ENCODE results near the gene MLX. TPM values are rescaled to one million over a fixed set of nuclear protein-coding genes. Genes with fewer than 3 reads are reported as not detected.
A peak's percentile ranks its signal among the peaks of the same experiment; 100 is the strongest.

The MLX gene
- total RNA-seq, 2 experiments from 2014 or later, result 42.7 to 45.9 TPM

GRCh38 chr17:42564815-42565522 is 1.9 kb upstream of the MLX start:
- no peaks in the 10 kb centered on the region for H3K27me3 Mint-ChIP-seq
- DNase-seq (no peak), ATAC-seq (no peak)
- H3K4me3 Mint-ChIP-seq, result peak overlapping the region; percentile 26
- no peaks in the 10 kb centered on the region for H3K9me3 Mint-ChIP-seq
- CTCF ChIA-PET, result interaction anchor here (1.0 to 7.5 kb wide), 3 partner anchors 10 to 18 kb away, joined by 3 to 70 read pairs (median 3); partner anchors contain the start of gene PSMC3IP
- intact Hi-C loops (cut with micrococcal nuclease), result no loop called here
- POLR2A ChIA-PET, result interaction anchor here (1.0 to 7.8 kb wide), 3 partner anchors 11 to 212 kb away, joined by 3 to 61 read pairs (median 4); partner anchors contain the start of gene PSMC3IP
- peak overlapping the region; percentile 30 for H3K27ac Mint-ChIP-seq
- peaks cover 52% of the 10 kb centered on the region for H3K4me1 Mint-ChIP-seq (ENCODE audit: low read depth)
- H3K36me3 Mint-ChIP-seq (ENCODE audit: low read depth), result peaks cover 46% of the 10 kb centered on the region
- no peak for TF ChIP-seq CTCF (IDR thresholded peaks at IDR 0.05)

GRCh38 chr17:42565523-42566214 is 1.2 kb upstream of the MLX start:
- Mint-ChIP-seq H3K27me3 (no peaks in the 10 kb centered on the region), H3K27ac (peak overlapping the region; percentile 30), H3K36me3 (ENCODE audit: low read depth) (peaks cover 50% of the 10 kb centered on the region), H3K4me1 (ENCODE audit: low read depth) (peaks cover 54% of the 10 kb centered on the region), H3K9me3 (no peaks in the 10 kb centered on the region), H3K4me3 (peak overlapping the region; percentile 96)
- intact Hi-C loops (cut with micrococcal nuclease), result no loop called here
- ChIA-PET CTCF (interaction anchor here (0.7 to 7.5 kb wide), 4 partner anchors 11 to 198 kb away, joined by 3 to 70 read pairs (median 4); partner anchors contain the start of gene PSMC3IP), POLR2A (interaction anchor here (1.0 to 7.8 kb wide), 4 partner anchors 11 to 211 kb away, joined by 3 to 61 read pairs (median 4); partner anchors contain the start of gene PSMC3IP)
- TF ChIP-seq CTCF (IDR thresholded peaks at IDR 0.05), result no peak
- ATAC-seq, result no peak
- DNase-seq, result no peak

- Mint-ChIP-seq H3K9me3 (no peaks in the 10 kb centered on the region), H3K4me1 (ENCODE audit: low read depth) (peaks cover 54% of the 10 kb centered on the region), H3K27me3 (no peaks in the 10 kb centered on the region), H3K36me3 (ENCODE audit: low read depth) (peaks cover 54% of the 10 kb centered on the region), H3K4me3 (peak overlapping the region; percentile 96), H3K27ac (peak overlapping the region; percentile 93)
- ChIA-PET POLR2A (interaction anchor here (1.1 to 7.8 kb wide), 3 partner anchors 11 to 177 kb away, joined by 3 to 61 read pairs (median 4); partner anchors contain the start of gene PSMC3IP), CTCF (interaction anchor here (0.7 to 7.5 kb wide), 4 partner anchors 11 to 197 kb away, joined by 3 to 70 read pairs (median 4); partner anchors contain the start of gene PSMC3IP)
- intact Hi-C loops (cut with micrococcal nuclease), result no loop called here
- no peak for ATAC-seq
- no peak for TF ChIP-seq CTCF (IDR thresholded peaks at IDR 0.05)
- no peak for DNase-seq
These were observed 551 bp upstream of the MLX start for GRCh38 chr17:42566215-42566882.

DNA sequence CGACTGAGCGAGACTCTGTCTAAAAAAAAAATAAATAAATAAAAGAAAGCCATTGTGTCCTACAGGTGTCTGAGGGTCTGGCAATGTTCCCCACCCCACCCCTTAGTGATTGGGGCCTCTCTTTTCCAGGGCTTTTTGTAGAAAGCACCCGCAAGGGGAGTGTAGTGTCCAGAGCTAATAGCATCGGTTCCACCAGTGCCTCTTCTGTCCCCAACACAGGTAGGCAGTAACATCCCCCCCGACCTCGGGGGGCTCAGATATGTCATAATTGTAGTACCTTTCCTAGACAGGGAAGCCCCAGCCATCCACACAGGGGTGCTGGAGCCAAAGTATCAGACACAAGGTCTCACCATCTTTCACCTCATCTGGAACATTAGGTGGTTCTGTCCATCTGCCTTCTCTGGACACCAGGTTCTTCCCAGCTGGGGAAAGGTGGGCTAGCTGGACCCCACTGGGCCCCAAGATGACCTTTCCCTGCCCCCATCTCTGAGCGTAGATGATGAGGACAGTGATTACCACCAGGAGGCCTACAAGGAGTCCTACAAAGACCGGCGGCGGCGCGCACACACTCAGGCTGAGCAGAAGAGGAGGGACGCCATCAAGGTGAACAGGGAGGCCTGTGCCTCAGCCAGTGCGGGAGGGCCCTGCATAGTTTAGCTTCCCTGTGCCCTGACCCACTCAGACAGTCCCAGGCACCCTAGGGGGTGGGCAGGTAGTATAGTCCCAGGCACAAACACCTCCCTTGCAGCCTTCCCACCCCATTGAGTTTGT is 1.6 kb downstream of the MLX start:
- Mint-ChIP-seq H3K9me3 (no peaks in the 10 kb centered on the region), H3K4me3 (peak overlapping the region; percentile 96), H3K4me1 (ENCODE audit: low read depth) (peaks cover 46% of the 10 kb centered on the region), H3K27me3 (no peaks in the 10 kb centered on the region), H3K36me3 (ENCODE audit: low read depth) (peaks cover 63% of the 10 kb centered on the region), H3K27ac (peak overlapping the region; percentile 93)
- intact Hi-C loops (cut with micrococcal nuclease), result no loop called here
- DNase-seq (no peak), ATAC-seq (no peak)
- no peak for TF ChIP-seq CTCF (IDR thresholded peaks at IDR 0.05)
- ChIA-PET CTCF (interaction anchor here (2.9 to 7.5 kb wide), 2 partner anchors 8 to 111 kb away, joined by 8 to 70 read pairs; partner anchors contain the start of gene PSMC3IP), POLR2A (interaction anchor here (1.4 to 7.8 kb wide), 3 partner anchors 9 to 106 kb away, joined by 3 to 61 read pairs (median 6); partner anchors contain the start of genes PSMC3IP, RETREG3 and TUBG1)
